Smooth muscle cell (in vitro differentiated cells): ENCODE data around the gene PLA2G4F. TPM values are rescaled to one million over a fixed set of nuclear protein-coding genes. Genes with fewer than 3 reads are reported as not detected.

Source experiments
- DNase-seq: peaks from one replicate; lab custom pipeline; 2025; ENCODE audit not compliant: unreplicated experiment; lab: John Stamatoyannopoulos, UW
- H2AFZ ChIP-seq: fragments of 200-600 bp; sonication (generic); 2 replicates; pipeline ENCODE4 v1.6.0; 2016; ENCODE audit warnings: antibody characterized with exemption, low read depth, mild to moderate bottlenecking
- H3F3A ChIP-seq: fragments of 200-600 bp; sonication (generic); 2 replicates; pipeline ENCODE4 v1.6.0; 2017; ENCODE audit warnings: antibody characterized with exemption, low read depth
- H3K27ac ChIP-seq: fragments of 200-600 bp; sonication (generic); 2 replicates; pipeline ENCODE4 v1.5.1; 2016; ENCODE audit warnings: low read depth, mild to moderate bottlenecking
- H3K27me3 ChIP-seq: fragments of 200-600 bp; sonication (generic); 2 replicates; pipeline ENCODE4 v1.6.1; 2016; ENCODE audit warnings: low read depth, mild to moderate bottlenecking
- H3K36me3 ChIP-seq: fragments of 200-600 bp; sonication (generic); 2 replicates; pipeline ENCODE4 v1.5.1; 2016; ENCODE audit warnings: low read depth
- H3K4me1 ChIP-seq: fragments of 200-600 bp; sonication (generic); 2 replicates; pipeline ENCODE4 v1.5.1; 2016; ENCODE audit warnings: low read depth
- H3K4me2 ChIP-seq: fragments of 200-600 bp; sonication (generic); 2 replicates; pipeline ENCODE4 v1.6.0; 2016; ENCODE audit warnings: mild to moderate bottlenecking
- H3K4me3 ChIP-seq: fragments of 200-600 bp; sonication (generic); 2 replicates; pipeline ENCODE4 v1.5.1; 2016; ENCODE audit warnings: mild to moderate bottlenecking
- H3K79me2 ChIP-seq: fragments of 200-600 bp; sonication (generic); 2 replicates; pipeline ENCODE4 v1.6.0; 2016; ENCODE audit warnings: low read depth, mild to moderate bottlenecking
- H3K9ac ChIP-seq: fragments of 200-600 bp; sonication (generic); 2 replicates; pipeline ENCODE4 v1.6.0; 2016; ENCODE audit warnings: low read depth
- H3K9me3 ChIP-seq: fragments of 200-600 bp; sonication (generic); replicated peaks from 2 replicates; pipeline ENCODE4 v1.5.1; 2016; ENCODE audit warnings: low read depth
- H4K20me1 ChIP-seq: fragments of 200-600 bp; sonication (generic); 2 replicates; pipeline ENCODE4 v1.6.0; 2016; ENCODE audit warnings: low read depth
- WGBS: methylation state at CpG from one replicate; pipeline ENCODE4 v1.1.7; 2016; ENCODE audit warnings: low lambda C conversion rate; 5-methylcytosine and 5-hydroxymethylcytosine counted together
- polyA plus RNA-seq: library from polyadenylated mRNA; unstranded; fragments of >200 nt; fragmentation: Nextera tagmentation; extraction: Ambion mirVana; gene quantifications from 2 replicates; pipeline ENCODE4 v1.2.1, GENCODE V29; 2016
- total RNA-seq: library from RNA; depleted of rRNA; stranded (reverse); fragments of >200 nt; gene quantifications from 2 replicates; pipeline ENCODE4 v1.2.3, GENCODE V29; 2014
- TF ChIP-seq, protein P1 (sequence below): fragments of 200-600 bp; sonication (generic); IDR thresholded peaks from 2 replicates; pipeline ENCODE4 v1.5.1; 2017; ENCODE audit warnings: borderline replicate concordance, mild to moderate bottlenecking, antibody characterized with exemption; ENCODE audit not compliant: insufficient read depth, poor library complexity, severe bottlenecking

Gene PLA2G4F
- total and polyA plus RNA-seq, 2 experiments from 2014 or later: 0.46 to 1.3 TPM

DNA sequence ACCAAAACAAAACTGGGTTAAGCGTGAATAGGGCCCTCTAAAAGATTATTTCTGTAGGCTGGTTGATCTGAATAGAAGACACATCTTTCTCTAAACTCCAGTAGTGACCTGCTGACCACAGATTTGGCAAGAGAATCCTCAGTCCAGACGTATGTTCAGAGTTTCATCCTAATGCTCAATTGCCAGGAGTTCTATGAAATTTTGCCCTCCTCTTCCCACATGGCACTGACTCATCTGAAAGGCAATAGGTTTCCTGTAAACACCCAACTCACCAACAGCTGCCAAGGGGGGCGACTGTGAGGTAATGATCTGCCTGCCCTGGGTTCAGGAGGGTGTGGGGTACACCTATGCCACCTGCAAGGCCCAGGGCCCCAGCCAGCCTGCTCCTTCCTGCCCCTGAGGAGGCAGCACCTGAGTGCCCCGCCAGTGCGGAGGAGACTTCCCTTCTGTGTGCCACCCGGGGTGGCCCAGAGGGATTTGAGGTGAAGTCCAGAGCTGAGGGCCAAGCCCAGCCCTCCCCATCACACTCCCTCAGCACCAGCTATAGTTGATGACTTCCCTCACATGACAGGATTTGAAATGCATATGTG lies 53.7 kb downstream of the PLA2G4F start:
- no peak overlapping the region for H3K9ac ChIP-seq
- H3K36me3 ChIP-seq: no peaks in the 10 kb centered on the region
- no peaks in the 10 kb centered on the region for H4K20me1 ChIP-seq
- peaks cover 3% of the 10 kb centered on the region for H3K4me1 ChIP-seq
- H3K79me2 ChIP-seq: no peaks in the 10 kb centered on the region
- WGBS: 81% methylated on average over 6 of the region's 6 CpGs
- no peak for DNase-seq
- H3F3A ChIP-seq: no peaks in the 10 kb centered on the region
- TF ChIP-seq, protein P1, sequence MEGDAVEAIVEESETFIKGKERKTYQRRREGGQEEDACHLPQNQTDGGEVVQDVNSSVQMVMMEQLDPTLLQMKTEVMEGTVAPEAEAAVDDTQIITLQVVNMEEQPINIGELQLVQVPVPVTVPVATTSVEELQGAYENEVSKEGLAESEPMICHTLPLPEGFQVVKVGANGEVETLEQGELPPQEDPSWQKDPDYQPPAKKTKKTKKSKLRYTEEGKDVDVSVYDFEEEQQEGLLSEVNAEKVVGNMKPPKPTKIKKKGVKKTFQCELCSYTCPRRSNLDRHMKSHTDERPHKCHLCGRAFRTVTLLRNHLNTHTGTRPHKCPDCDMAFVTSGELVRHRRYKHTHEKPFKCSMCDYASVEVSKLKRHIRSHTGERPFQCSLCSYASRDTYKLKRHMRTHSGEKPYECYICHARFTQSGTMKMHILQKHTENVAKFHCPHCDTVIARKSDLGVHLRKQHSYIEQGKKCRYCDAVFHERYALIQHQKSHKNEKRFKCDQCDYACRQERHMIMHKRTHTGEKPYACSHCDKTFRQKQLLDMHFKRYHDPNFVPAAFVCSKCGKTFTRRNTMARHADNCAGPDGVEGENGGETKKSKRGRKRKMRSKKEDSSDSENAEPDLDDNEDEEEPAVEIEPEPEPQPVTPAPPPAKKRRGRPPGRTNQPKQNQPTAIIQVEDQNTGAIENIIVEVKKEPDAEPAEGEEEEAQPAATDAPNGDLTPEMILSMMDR: no peak
- no peak overlapping the region for H3K4me3 ChIP-seq
- H3K9me3 ChIP-seq: no peaks in the 10 kb centered on the region
- no peak overlapping the region for H2AFZ ChIP-seq
- H3K27ac ChIP-seq: peak overlapping the region; percentile 32
- H3K27me3 ChIP-seq: no peaks in the 10 kb centered on the region
- H3K4me2 ChIP-seq: peak overlapping the region; percentile 47

DNA sequence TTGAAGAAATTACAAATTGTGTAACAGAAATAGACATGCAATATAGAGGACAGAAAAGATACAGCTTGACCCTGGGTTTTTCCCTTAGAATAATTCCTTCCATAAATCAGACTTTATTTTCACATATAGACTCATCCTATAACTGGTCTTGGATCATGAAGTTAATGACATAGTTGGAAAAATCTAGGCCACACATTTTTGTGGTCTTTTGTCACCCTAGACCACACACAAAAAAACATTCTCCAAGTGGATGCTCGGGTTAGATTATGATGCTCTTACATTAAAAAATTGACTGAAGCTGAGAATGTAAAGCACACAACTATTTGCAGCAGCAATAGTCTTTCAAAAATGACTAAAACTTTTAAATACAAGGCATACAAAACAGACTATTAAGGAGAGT lies 54.6 kb downstream of the PLA2G4F start:
- Histone ChIP-seq H3K36me3 (no peaks in the 10 kb centered on the region), H2AFZ (no peak overlapping the region), H4K20me1 (no peaks in the 10 kb centered on the region), H3K4me3 (no peak overlapping the region), H3K27me3 (no peaks in the 10 kb centered on the region), H3K79me2 (no peaks in the 10 kb centered on the region), H3K27ac (peak overlapping the region; percentile 32), H3F3A (no peaks in the 10 kb centered on the region), H3K9me3 (no peaks in the 10 kb centered on the region), H3K4me1 (peaks cover 3% of the 10 kb centered on the region), H3K9ac (peak overlapping the region; percentile 40), H3K4me2 (no peak overlapping the region)
- TF ChIP-seq, protein P1: no peak
- DNase-seq: no peak
- 32% methylated on average over 1 of the region's 1 CpG for WGBS

DNA sequence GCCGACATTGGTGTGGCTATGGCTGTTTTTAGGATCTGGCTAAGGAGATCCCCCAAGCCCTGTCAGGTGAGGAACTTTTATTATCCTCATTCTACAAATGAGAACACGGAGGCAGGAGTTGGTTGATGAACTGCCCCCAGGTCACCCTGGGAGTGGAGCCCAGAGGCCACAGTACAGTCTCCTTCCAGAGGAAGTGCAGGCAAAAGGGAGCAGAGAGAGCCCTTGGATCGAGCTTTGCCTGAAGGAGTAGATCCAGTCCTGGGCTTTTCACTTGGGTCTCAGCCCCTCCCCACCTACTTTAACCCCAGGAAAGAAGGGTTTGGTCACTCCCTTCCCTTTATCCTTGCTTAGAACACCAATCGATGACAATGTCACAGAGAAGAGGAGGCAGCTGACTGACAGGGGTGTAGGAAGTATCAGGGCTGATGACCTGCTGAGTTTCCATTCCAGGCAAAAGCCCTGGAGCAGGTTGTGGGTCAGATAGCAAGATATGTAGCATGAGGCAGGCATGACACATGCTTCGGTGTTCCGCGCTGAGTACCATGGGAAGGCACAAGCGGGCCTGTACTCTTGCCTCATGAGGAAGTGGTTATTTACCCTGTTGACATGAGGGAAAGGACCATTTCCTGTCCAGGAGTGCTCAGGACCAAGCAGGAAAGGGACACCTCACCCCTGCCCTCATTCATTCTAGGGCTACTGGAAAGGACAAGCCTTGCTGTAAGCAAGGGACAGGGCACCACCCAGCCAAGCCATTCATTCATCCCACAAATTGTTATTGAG lies 56.2 kb downstream of the PLA2G4F start:
- H3K9ac ChIP-seq: no peak overlapping the region
- WGBS: 91% methylated on average over 8 of the region's 8 CpGs
- no peak overlapping the region for H3K27ac ChIP-seq
- H3K4me1 ChIP-seq: peaks cover 3% of the 10 kb centered on the region
- H3K36me3 ChIP-seq: no peaks in the 10 kb centered on the region
- H3K4me3 ChIP-seq: no peak overlapping the region
- H3K27me3 ChIP-seq: no peaks in the 10 kb centered on the region
- no peak for DNase-seq
- TF ChIP-seq, protein P1: no peak
- no peaks in the 10 kb centered on the region for H4K20me1 ChIP-seq
- no peak overlapping the region for H2AFZ ChIP-seq
- H3K4me2 ChIP-seq: no peak overlapping the region
- H3K79me2 ChIP-seq: no peaks in the 10 kb centered on the region
- no peaks in the 10 kb centered on the region for H3K9me3 ChIP-seq
- no peaks in the 10 kb centered on the region for H3F3A ChIP-seq
